ENCODE results near the gene HIVEP3.

DNA sequence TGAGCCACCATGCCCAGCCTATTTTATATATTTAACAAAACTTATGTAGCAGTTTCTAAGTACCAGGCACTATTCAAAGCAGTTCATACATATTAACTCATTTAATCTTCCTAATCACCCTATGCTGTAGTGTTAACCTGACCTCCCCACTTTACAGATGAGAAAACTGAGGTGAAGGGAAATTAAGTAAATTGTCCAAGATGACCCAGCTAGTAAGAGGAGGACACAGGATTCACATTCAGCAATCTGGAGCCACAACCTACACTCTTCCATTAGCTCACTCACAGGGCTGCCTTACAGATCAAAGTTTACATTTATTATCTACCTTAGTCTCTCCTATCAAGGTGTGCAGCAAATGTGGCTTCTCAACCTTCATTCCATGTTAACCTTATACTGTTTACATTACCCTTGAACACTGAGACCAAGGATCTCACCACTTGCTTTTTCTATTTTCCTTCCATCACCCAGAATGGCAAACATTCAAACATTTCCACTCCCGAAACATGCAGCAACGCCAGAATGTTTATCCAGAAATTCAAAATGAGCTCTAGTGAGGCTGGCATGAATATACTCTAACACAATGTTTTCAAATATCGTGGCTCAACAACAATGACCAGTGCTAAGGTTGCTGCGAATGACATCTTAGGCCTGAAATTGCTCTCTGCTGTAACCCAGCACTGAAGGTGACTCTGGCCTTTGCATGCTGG, 24.5 kb downstream of the HIVEP3 start:
- TF ChIP-seq, protein P1, sequence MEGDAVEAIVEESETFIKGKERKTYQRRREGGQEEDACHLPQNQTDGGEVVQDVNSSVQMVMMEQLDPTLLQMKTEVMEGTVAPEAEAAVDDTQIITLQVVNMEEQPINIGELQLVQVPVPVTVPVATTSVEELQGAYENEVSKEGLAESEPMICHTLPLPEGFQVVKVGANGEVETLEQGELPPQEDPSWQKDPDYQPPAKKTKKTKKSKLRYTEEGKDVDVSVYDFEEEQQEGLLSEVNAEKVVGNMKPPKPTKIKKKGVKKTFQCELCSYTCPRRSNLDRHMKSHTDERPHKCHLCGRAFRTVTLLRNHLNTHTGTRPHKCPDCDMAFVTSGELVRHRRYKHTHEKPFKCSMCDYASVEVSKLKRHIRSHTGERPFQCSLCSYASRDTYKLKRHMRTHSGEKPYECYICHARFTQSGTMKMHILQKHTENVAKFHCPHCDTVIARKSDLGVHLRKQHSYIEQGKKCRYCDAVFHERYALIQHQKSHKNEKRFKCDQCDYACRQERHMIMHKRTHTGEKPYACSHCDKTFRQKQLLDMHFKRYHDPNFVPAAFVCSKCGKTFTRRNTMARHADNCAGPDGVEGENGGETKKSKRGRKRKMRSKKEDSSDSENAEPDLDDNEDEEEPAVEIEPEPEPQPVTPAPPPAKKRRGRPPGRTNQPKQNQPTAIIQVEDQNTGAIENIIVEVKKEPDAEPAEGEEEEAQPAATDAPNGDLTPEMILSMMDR (IDR thresholded peaks at IDR 0.05): 0 out of 2 replicates have a peak, but pooled peaks have one; percentile 6
- TF ChIP-seq POLR2AphosphoS5 (IDR thresholded peaks at IDR 0.05; ENCODE audit: low read depth, low read length): no peak
- TF ChIP-seq, protein P2, sequence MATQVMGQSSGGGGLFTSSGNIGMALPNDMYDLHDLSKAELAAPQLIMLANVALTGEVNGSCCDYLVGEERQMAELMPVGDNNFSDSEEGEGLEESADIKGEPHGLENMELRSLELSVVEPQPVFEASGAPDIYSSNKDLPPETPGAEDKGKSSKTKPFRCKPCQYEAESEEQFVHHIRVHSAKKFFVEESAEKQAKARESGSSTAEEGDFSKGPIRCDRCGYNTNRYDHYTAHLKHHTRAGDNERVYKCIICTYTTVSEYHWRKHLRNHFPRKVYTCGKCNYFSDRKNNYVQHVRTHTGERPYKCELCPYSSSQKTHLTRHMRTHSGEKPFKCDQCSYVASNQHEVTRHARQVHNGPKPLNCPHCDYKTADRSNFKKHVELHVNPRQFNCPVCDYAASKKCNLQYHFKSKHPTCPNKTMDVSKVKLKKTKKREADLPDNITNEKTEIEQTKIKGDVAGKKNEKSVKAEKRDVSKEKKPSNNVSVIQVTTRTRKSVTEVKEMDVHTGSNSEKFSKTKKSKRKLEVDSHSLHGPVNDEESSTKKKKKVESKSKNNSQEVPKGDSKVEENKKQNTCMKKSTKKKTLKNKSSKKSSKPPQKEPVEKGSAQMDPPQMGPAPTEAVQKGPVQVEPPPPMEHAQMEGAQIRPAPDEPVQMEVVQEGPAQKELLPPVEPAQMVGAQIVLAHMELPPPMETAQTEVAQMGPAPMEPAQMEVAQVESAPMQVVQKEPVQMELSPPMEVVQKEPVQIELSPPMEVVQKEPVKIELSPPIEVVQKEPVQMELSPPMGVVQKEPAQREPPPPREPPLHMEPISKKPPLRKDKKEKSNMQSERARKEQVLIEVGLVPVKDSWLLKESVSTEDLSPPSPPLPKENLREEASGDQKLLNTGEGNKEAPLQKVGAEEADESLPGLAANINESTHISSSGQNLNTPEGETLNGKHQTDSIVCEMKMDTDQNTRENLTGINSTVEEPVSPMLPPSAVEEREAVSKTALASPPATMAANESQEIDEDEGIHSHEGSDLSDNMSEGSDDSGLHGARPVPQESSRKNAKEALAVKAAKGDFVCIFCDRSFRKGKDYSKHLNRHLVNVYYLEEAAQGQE (IDR thresholded peaks at IDR 0.05; ENCODE audit: insufficient read depth in 1 of 2, low read depth in 2 of 2, low read length in 1 of 2): no peak
- no peak for TF ChIP-seq SIN3A (IDR thresholded peaks at IDR 0.05; ENCODE audit: borderline replicate concordance, insufficient read depth, low read depth, low read length)
- no peak for TF ChIP-seq TCF7L2 (IDR thresholded peaks at IDR 0.05; ENCODE audit: low read depth, low read length)

All from Panc1 (cell line).